Embryonic facial prominence (tissue), 1 donor: ENCODE measurements around the gene NTNG1.

Experiments
- DNase-seq: peaks from one replicate; pipeline ENCODE4 v3.0.0-alpha.2; 2016; ENCODE audit errors: extremely low spot score

Gene NTNG1

GRCh38 chr1:107457989-107458388 lies 317.1 kb downstream of the NTNG1 start:
- DNase-seq, result no peak

DNA sequence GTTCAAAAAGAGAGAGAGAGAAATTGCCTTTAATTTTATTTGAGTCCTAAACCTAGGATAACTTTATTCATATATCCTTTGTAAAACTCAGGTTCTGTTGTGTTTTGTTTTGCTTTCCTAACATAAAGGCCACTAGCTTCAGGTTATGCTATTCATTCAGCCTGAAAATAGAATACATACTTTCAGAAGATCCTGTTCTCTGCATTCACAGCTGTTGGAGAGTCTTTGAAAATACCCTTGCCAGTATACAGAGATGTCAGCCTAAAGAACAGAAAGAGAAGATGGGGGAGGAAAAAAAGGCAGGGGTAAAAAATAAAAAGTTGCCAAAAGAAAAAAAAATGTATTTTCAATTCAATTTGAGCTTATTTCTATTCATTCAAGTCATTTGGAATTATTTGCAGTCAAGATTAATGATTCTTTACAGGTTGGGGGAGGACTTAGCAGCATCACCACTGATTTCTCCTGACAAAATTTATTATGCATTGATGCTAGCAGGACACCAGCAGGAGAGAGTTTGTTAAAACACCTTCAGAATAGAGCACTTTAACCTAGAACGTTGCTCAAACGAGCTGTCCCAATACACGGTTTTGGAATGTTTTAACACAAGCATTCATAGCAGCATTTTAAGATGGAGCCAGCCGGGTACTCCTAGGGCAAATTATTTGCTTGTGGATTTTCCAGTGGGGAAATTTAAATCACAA lies 318.5 kb downstream of the NTNG1 start:
- no peak for DNase-seq

DNA sequence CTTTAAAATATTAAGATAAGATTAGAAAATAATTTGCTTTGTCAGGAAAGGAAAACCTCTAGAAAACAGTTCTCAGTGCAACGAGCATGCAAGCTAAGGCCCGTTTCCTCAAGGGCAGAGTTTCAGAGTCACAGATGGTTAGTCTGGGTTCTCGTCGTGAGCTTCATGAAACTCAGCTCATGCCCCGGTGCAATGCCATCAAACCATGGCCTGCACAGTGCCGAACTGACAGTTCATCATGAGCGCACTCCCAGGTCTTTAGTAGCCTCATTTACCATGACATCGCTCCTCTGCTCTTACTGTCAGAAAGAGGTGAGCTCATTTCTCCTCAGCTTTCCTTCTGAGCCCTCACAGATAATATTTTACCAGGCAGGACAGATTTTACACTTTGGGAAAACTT lies 319.2 kb downstream of the NTNG1 start:
- DNase-seq, result no peak

DNA sequence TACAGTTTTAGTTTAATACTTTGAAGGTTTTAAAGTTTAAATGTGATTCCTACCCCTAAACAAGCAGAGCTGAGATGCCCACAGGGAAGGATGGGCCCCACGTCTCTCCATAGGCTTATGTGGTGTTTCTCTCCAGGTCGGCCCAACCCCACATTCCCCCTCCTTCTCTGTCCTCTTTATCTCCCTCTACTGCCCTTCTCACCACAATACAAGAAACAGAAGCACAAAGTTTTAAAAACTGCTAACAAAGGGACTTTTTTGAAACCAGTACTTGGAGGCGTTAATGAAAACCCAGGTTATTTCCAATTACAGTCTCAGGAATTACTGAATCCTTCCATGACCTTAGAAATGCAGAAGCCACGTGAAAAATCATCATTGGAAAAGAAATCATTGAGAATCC lies 324.0 kb downstream of the NTNG1 start:
- no peak for DNase-seq

- DNase-seq, result no peak
These were observed 326.4 kb downstream of the NTNG1 start for GRCh38 chr1:107467286-107467685.

- no peak for DNase-seq
These were observed 327.0 kb downstream of the NTNG1 start for GRCh38 chr1:107467811-107468210.

DNA sequence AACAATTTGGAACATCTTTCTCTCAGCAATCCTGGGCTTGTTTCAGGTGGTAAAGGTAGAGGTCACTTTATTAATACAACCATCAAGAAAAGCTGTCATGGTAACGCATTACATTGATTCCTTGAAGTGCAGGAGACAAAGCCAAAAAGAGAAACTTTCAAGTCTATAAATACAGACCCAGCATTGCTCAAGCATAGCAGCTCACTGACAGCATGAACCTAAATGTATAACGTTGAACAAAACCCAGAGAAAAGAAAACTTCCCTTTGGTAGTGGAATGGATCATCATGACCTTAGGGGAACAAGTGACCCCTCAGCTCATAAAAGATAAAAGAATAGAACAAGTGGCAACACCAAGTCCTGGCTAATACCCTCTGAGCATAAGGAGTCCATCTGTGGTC lies 332.2 kb downstream of the NTNG1 start:
- no peak for DNase-seq

DNA sequence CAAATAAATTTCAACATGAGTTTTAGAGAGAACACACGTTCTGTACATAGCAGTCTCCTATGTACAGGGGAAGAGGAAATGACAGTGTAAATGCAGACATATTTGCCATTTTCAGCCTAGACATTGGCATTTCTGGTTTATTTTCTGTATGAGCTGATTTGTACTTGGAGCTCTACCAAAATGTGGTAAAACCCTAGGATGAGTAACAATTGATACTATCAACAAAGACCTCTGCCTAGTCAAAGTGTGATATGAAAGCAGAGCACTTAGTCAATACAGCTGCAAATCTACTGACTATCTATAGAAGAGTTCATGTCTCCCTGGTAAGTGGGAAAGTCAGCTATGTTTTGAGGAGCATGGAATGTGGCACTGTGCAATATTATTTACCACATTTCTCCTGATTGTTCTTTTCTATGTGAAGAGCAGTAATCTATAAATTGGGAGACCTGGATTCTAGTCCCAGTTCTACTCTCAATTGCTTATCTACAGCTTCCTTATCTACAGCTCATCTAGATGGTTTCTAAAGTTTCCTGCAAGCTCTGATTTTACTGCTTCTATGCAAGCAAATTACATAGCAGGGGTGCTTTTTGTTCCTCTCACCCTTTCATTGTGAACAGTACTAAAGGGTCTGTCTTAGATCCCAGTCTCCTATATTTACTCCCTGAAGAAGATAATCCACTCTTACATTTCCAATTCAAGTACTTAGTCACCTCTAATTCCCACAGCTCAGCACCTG lies 334.2 kb downstream of the NTNG1 start:
- no peak for DNase-seq

GRCh38 chr1:107477233-107477632 lies 336.4 kb downstream of the NTNG1 start:
- DNase-seq, result no peak

- DNase-seq, result no peak
These were observed 339.1 kb downstream of the NTNG1 start for GRCh38 chr1:107479865-107480350.

DNA sequence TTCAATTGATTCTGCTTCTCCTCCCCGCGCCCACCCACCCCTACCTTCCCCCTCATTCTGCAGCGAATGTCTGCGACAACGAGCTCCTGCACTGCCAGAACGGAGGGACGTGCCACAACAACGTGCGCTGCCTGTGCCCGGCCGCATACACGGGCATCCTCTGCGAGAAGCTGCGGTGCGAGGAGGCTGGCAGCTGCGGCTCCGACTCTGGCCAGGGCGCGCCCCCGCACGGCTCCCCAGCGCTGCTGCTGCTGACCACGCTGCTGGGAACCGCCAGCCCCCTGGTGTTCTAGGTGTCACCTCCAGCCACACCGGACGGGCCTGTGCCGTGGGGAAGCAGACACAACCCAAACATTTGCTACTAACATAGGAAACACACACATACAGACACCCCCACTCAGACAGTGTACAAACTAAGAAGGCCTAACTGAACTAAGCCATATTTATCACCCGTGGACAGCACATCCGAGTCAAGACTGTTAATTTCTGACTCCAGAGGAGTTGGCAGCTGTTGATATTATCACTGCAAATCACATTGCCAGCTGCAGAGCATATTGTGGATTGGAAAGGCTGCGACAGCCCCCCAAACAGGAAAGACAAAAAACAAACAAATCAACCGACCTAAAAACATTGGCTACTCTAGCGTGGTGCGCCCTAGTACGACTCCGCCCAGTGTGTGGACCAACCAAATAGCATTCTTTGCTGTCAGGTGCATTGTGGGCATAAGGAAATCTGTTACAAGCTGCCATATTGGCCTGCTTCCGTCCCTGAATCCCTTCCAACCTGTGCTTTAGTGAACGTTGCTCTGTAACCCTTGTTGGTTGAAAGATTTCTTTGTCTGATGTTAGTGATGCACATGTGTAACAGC lies 339.9 kb downstream of the NTNG1 start:
- no peak for DNase-seq

GRCh38 chr1:107481756-107482384 lies 341.0 kb downstream of the NTNG1 start:
- no peak for DNase-seq

GRCh38 chr1:107483949-107484348 lies 343.1 kb downstream of the NTNG1 start:
- DNase-seq, result no peak

GRCh38 chr1:107486349-107486748 lies 345.5 kb downstream of the NTNG1 start:
- no peak for DNase-seq

DNA sequence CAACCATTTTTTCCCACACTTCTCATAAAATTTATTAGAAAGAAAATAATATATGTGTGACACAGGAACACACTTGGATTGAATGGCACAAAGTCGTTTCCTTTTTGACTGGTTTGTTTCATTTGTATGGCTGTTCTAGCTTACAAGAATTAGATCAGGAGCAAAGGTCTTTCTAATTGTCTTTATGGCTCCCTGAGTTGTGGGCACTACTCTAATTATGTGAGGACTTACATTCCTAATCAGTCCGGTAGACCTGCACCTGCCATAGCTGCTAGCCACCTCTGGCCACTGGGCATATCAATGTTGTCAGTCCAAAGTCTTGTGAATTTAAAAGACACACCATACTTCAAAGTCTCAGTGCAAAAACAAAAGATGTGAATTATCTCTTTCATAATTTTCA lies 346.7 kb downstream of the NTNG1 start:
- no peak for DNase-seq

- no peak for DNase-seq
These were observed 350.7 kb downstream of the NTNG1 start for GRCh38 chr1:107491582-107491981.

- DNase-seq, result no peak
These were observed 352.4 kb downstream of the NTNG1 start for GRCh38 chr1:107493111-107493716.

DNA sequence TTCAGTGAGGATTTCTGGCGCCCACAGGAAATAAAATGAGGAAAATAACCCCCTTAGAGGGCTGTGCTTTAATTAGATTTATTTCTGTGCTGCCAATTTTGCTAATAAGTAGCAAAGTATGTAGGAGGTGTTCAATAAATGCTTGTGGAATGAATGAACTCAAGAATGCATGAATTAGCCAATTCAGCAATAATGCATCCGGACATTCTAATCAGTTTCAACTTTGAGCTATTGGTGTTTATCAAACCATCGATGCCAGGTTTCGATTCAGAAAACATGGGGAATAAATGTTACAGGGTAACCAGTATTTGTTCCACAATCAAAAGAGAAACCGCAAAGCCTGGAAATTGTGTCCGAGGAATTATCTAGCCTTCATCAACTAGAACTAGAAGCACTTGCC lies 353.2 kb downstream of the NTNG1 start:
- DNase-seq, result no peak

- DNase-seq, result no peak
These were observed 355.2 kb downstream of the NTNG1 start for GRCh38 chr1:107496002-107496401.

DNA sequence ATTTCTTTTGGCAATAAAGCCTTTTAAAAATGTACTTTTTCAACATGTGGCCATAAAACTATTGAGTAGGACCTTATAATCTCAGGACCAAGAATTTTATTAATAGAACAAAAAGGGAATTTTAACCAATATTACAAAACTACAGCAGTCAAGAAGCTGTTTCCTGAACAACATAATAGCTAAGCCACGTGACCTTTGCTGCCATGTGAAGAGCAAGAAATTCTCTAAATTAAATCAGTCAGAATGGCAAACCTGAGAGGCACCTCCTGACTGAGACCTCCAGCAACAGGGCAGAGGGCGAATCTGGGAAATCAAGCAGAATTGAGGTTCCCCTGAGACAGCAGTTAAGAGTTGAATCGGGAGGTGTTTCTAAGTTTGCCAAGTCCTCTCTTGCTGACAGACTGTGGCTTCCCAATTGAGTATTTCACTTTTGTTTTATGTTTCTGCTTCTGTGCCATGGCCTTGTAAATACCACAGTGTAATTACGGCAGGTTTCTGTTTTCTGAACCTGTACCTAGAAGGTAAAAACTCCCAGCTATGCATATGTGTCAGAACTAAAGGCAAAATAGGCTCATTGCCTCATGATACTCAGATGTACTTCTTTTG lies 358.4 kb downstream of the NTNG1 start:
- DNase-seq, result no peak

DNA sequence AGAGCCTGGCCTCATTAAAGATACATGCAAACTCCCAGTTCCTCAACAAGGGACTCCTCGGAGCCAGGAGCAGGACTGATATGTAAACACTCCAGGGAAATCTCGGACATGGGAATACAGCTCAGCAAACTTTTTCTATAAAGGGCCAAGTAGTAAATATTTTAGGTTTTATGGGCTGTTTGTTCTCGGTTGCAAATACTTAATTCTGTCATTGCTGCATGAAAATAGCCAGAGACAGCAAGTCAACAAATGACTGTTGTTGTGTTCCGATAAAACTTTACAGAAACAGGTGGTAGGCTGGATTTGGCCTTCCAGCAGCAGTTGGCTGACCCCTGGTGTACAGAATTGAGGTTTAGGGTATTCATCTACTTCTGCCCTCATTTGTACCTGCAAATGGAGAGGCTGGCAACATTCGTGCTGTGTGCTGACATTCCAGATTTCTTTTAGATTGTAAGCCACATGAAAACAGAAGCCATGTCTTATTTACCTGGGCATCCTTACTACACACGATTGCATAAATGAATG lies 360.3 kb downstream of the NTNG1 start:
- no peak for DNase-seq
